Breast epithelium (tissue), 3 donors: ENCODE data around the gene RAC3.

ENCODE experiments used
- POLR2A ChIP-seq: fragments of 450-650 bp; IDR thresholded peaks from one replicate; pipeline ENCODE4 v1.6.1; 2016; ENCODE audit warnings: antibody characterized with exemption, mild to moderate bottlenecking, moderate library complexity
- TF ChIP-seq, protein P1 (sequence below), 3 donors: fragments of 450-650 bp; IDR thresholded peaks; one replicate each; pipeline ENCODE4 v1.5.1; 2016 to 2017; ENCODE audit warnings: antibody characterized with exemption in 3 of 3, mild to moderate bottlenecking in 3 of 3, moderate library complexity in 3 of 3

DNA sequence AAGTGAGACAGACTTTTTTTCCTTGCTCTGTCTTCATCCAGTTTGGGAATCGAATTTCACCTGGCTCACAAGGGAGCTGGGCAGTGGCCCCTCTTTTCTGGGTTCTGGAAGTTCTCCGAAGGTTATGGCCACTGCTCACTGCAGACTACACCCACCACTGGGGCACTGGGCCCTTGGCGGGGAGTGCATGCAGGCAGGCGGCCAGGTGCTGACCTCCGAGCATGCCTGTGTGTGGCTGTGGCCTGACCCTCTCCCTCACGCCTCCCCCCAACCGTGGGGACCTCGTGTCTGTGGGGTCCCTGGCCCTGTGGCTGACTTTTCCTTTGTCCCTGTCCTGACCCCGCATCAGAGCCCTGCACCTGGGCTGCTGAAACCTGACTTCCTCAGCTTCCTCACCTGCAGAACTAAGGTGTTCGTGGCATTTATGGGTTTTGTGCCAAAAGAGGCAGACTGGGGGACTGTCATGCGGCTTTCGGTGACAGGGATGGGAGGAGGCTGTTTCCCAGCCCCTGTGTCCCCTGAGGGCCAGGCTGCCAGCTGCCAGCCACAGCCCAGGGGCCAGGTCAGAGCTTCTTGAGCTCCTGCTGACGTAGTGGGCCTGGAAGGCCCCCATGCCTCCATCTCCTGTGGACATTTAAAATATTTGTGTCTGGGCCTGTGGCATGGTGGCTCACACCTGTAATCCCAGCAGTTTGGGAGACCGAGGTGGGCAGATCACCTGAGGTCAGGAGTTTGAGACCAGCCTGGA is 32.6 kb upstream of the RAC3 start:
- TF ChIP-seq, protein P1, sequence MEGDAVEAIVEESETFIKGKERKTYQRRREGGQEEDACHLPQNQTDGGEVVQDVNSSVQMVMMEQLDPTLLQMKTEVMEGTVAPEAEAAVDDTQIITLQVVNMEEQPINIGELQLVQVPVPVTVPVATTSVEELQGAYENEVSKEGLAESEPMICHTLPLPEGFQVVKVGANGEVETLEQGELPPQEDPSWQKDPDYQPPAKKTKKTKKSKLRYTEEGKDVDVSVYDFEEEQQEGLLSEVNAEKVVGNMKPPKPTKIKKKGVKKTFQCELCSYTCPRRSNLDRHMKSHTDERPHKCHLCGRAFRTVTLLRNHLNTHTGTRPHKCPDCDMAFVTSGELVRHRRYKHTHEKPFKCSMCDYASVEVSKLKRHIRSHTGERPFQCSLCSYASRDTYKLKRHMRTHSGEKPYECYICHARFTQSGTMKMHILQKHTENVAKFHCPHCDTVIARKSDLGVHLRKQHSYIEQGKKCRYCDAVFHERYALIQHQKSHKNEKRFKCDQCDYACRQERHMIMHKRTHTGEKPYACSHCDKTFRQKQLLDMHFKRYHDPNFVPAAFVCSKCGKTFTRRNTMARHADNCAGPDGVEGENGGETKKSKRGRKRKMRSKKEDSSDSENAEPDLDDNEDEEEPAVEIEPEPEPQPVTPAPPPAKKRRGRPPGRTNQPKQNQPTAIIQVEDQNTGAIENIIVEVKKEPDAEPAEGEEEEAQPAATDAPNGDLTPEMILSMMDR (IDR thresholded peaks at IDR 0.05): no peak
- no peak for TF ChIP-seq POLR2A
